ENCODE results near the gene PPP1R14C. TPM values are rescaled to one million over a fixed set of nuclear protein-coding genes. Genes with fewer than 3 reads are reported as not detected.
A peak's percentile ranks its signal among the peaks of the same experiment; 100 is the strongest.
"Not testable (repeated sequence)": the region's sequence is repeated elsewhere in the genome, so short reads cannot be mapped to it uniquely, and the experiment has no call there.

The PPP1R14C gene
- total RNA-seq, 2 donors from 2014 or later: 0.73 TPM; not detected in 1

DNA sequence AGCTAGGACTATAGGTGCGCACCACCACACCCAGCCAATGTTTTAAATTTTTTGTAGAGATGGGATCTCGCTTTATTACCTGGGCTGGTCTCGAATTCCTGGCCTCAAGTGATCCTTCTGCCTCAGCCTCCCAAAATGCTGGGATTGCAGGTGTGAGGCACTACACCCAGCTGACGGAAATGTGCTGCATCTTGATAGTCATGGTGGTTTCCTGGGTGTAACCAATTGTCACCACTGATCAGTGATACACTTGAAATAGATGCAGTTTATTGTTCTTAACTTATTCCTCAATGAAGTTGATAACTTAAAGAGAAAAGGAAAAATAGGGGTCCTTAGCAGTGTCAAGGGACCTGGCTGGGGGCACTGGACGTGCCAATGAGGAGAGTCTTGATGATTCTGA lies 92.4 kb downstream of the PPP1R14C start:
- Mint-ChIP-seq H3K4me3 (no peak overlapping the region), H3K9me3 (no peaks in the 10 kb centered on the region), H3K4me1 (ENCODE audit: low read depth in 2 of 2) (peaks cover 10 to 17% of the 10 kb centered on the region in 2 donors), H3K27me3 (peaks cover 18 to 20% of the 10 kb centered on the region in 2 donors), H3K27ac (no peak overlapping the region), H3K36me3 (no peaks in the 10 kb centered on the region)
- ATAC-seq (no peak), DNase-seq (ENCODE audit: low spot score) (no peak)

GRCh38 chr6:150236114-150236513 lies 93.3 kb downstream of the PPP1R14C start:
- peaks cover 13% of the 10 kb centered on the region in 2 donors for H3K27me3 Mint-ChIP-seq
- no peak overlapping the region for H3K27ac Mint-ChIP-seq
- ATAC-seq: no peak
- no peak overlapping the region for H3K4me3 Mint-ChIP-seq
- no peaks in the 10 kb centered on the region for H3K36me3 Mint-ChIP-seq
- H3K9me3 Mint-ChIP-seq: no peaks in the 10 kb centered on the region
- peaks cover 10 to 17% of the 10 kb centered on the region in 2 donors for H3K4me1 Mint-ChIP-seq (ENCODE audit: low read depth in 2 of 2)
- DNase-seq (ENCODE audit: low spot score): no peak

DNA sequence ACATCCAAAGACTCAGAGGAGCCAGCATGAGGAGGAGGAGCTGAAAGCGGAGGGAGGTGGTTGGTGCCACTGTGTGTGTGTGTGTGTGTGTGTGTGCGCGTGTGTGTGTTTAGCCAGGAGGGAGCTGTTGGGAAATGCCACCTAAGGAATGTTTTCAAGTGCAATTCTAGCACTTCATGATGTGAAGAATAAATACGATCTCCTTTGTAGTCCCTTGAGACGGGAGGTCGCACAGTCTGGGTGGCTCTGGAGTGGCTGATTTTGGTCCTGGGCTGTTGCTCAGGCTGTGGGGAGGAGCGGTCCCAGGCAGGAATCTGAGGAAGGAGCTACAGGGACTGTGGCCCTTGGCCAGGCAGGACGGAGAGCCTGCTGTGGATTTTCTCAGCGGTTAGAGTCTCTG lies 93.7 kb downstream of the PPP1R14C start:
- Mint-ChIP-seq H3K27me3 (peaks cover 9 to 10% of the 10 kb centered on the region in 2 donors), H3K4me3 (no peak overlapping the region), H3K36me3 (no peaks in the 10 kb centered on the region), H3K27ac (no peak overlapping the region), H3K4me1 (ENCODE audit: low read depth in 2 of 2) (peaks cover 10 to 17% of the 10 kb centered on the region in 2 donors), H3K9me3 (no peaks in the 10 kb centered on the region)
- DNase-seq (ENCODE audit: low spot score) (no peak), ATAC-seq (no peak)

DNA sequence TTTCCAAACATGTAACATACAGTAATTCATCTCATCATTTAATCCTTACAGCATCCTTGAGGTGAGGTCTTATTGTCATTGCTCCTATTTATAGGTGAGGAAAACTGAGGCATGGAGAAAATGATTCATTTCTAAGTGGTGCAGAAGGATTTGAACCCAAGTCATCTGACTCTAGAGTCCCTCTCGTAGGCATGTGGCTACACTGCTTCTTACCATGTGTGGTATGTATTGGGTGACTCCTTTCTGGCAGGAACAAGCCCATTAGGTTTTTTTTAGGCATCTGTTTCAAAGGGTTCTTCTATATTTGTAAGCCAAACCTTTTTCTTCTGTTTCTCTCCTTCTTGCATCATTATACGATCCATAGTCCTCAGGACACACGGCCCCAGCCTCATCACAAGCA lies 94.8 kb downstream of the PPP1R14C start:
- Mint-ChIP-seq H3K27ac (peak overlapping the region in 1 of 2 donors; percentile 26), H3K4me1 (ENCODE audit: low read depth in 2 of 2) (peaks cover 11 to 15% of the 10 kb centered on the region in 2 donors), H3K9me3 (no peaks in the 10 kb centered on the region), H3K4me3 (no peak overlapping the region), H3K36me3 (no peaks in the 10 kb centered on the region), H3K27me3 (peaks cover 6 to 10% of the 10 kb centered on the region in 2 donors)
- ATAC-seq (no peak), DNase-seq (ENCODE audit: low spot score) (no peak)

DNA sequence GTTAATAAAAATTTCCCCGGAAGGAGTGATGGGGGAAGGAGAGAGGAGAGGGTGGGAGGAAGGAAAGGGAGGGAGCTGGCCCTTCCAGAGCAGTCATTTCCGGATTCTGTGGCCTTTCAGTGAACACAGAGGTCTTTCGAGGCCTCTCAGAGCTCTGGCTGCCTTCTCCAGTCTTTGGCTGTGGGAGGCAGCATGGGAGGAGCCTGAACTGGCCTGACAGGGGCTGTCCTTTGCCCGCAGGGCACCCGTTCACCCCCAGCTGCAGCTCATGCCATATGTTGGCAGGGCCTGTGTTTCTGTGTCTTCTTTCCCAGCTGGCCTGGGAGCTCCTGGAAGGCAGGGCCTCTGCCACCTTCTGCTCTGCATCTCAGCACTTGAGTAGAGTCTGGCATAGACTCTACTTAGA lies 95.5 kb downstream of the PPP1R14C start:
- Mint-ChIP-seq H3K9me3 (no peaks in the 10 kb centered on the region), H3K4me1 (ENCODE audit: low read depth in 2 of 2) (peaks cover 10 to 11% of the 10 kb centered on the region in 2 donors), H3K27me3 (peaks cover 6 to 10% of the 10 kb centered on the region in 2 donors), H3K36me3 (no peaks in the 10 kb centered on the region), H3K27ac (peak overlapping the region in 1 of 2 donors; percentile 26), H3K4me3 (no peak overlapping the region)
- DNase-seq (ENCODE audit: low spot score): no peak
- ATAC-seq: peak in 1 of 2 donors; percentile 37

DNA sequence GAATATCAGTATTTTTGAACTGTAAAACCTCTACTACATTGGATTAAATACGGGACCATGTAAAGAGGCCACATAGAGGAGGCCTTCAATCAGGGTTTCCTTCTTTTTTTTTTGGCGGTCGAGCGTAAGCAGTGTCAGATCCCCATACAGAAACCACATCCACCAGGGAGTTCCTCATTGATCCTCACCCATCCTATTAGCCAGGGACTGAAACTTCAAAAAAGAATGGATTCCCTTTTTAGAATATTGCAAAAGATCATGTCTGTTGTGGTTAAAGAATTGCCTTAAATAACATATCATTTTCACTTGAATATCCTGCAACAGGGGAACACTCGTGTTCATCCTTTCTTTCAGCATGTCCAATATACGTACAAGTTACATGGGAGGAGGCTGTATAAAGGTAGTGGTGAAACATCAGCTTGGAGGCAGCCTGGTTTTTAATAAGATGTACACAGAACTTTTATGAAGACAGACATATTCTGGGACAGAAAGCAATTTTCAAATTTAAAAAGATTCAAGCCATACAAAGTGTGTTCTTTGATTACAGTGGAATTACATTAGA lies 96.1 kb downstream of the PPP1R14C start:
- no peak for ATAC-seq
- Mint-ChIP-seq H3K27me3 (peaks cover 8 to 10% of the 10 kb centered on the region in 2 donors), H3K9me3 (no peaks in the 10 kb centered on the region), H3K4me3 (no peak overlapping the region), H3K36me3 (no peaks in the 10 kb centered on the region), H3K27ac (no peak overlapping the region), H3K4me1 (ENCODE audit: low read depth in 2 of 2) (peaks cover 10 to 11% of the 10 kb centered on the region in 2 donors)
- DNase-seq (ENCODE audit: low spot score): no peak

DNA sequence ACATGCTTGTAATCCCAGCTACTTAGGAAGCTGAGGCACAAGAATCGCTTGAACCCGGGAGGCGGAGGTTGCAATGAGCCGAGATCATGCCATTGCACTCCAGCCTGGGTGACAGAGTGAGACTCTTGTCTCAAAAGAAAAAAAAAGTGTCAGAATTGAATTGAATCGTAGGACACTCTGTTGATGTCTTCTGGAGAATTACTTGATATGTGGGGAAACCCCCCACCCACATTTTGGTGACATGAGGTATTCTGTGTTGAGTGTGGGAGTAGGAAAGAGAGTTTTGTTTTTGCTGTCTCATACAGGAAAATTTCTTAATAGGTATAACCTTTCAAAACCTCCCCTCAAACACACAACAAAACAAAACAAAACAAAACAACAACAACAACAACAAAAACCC lies 98.9 kb downstream of the PPP1R14C start:
- H3K4me1 Mint-ChIP-seq (ENCODE audit: low read depth in 2 of 2); H3K36me3 Mint-ChIP-seq; DNase-seq (ENCODE audit: low spot score); H3K27ac Mint-ChIP-seq; H3K9me3 Mint-ChIP-seq: not testable (repeated sequence)
- Mint-ChIP-seq H3K27me3 (peaks cover 10 to 14% of the 10 kb centered on the region in 2 donors), H3K4me3 (peak overlapping the region; percentile 33)
- peak; percentile 54 to 60 for ATAC-seq

- H3K4me1 Mint-ChIP-seq (ENCODE audit: low read depth in 2 of 2): peaks cover 4% of the 10 kb centered on the region in 2 donors
- no peak overlapping the region for H3K27ac Mint-ChIP-seq
- peaks cover 10 to 14% of the 10 kb centered on the region in 2 donors for H3K27me3 Mint-ChIP-seq
- DNase-seq (ENCODE audit: low spot score) (no peak), ATAC-seq (no peak)
- no peak overlapping the region for H3K4me3 Mint-ChIP-seq
- no peaks in the 10 kb centered on the region for H3K9me3 Mint-ChIP-seq
- H3K36me3 Mint-ChIP-seq: no peaks in the 10 kb centered on the region
Observed at GRCh38 chr6:150243620-150244314, 100.9 kb downstream of the PPP1R14C start.

DNA sequence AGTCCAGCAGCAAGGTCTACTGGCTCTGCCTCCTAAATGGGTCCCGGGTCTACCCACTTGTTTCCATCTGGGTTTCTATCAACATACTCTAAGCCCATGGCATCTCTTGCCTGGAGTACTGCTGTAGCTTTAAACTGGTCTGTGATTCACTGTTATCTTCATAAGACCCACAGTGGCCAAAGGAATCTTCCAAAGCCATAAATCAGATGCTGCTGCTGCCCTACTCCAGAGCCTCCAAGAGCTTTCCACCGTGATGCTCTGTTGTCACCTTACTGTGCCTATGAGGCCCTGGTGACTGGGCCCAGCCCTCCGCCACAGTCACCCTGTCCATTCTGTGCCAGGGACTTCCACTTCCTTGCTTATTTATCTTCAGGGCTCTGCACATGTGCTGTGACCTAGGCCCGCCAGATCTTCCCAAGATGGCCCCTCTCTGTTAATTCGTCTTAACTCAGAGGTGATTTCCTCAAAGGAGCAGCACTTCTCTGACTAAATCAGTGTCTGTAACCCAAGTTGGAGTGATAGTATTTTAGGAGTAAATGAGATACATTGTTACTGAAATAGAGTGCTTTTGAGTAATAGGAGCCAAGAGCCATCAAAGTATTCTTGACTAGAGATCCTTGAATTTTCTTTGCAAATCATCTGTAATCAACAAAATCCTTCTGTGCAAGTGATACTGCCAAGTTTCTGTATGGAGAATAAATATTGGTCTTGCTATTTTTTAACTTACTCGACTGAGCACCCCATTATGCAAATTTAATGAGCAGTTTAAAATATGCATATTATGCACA lies 102.5 kb downstream of the PPP1R14C start:
- H3K4me1 Mint-ChIP-seq (ENCODE audit: low read depth in 2 of 2): peaks cover 4% of the 10 kb centered on the region in 2 donors
- no peak overlapping the region for H3K27ac Mint-ChIP-seq
- no peak for ATAC-seq
- DNase-seq (ENCODE audit: low spot score): no peak
- H3K4me3 Mint-ChIP-seq: no peak overlapping the region
- peaks cover 5 to 8% of the 10 kb centered on the region in 2 donors for H3K27me3 Mint-ChIP-seq
- H3K9me3 Mint-ChIP-seq: no peaks in the 10 kb centered on the region
- H3K36me3 Mint-ChIP-seq: no peaks in the 10 kb centered on the region

DNA sequence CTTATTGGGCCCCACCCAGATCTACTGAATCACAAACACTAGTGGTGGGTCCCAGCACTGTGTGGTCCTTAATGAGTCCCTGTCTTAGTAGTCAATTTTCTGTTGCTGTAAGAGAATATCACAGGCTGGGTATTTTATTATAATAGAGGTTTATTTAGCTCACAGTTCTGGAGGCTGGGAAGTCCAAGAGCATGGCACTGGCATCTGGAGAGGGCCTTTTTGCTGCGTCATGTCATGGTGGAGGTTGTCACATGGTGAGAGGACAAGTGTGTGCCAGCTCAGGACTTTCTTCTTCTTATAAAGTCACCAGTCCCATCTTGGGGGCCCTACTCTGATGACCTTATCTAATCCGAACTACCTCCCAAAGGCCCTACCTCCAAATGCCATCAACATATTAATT lies 105.0 kb downstream of the PPP1R14C start:
- Mint-ChIP-seq H3K9me3 (no peaks in the 10 kb centered on the region), H3K36me3 (no peaks in the 10 kb centered on the region), H3K27ac (no peak overlapping the region), H3K4me1 (ENCODE audit: low read depth in 2 of 2) (peaks cover 0 to 3% of the 10 kb centered on the region in 2 donors), H3K27me3 (peaks cover 13% of the 10 kb centered on the region in 2 donors), H3K4me3 (no peak overlapping the region)
- no peak for ATAC-seq
- DNase-seq (ENCODE audit: low spot score): no peak

DNA sequence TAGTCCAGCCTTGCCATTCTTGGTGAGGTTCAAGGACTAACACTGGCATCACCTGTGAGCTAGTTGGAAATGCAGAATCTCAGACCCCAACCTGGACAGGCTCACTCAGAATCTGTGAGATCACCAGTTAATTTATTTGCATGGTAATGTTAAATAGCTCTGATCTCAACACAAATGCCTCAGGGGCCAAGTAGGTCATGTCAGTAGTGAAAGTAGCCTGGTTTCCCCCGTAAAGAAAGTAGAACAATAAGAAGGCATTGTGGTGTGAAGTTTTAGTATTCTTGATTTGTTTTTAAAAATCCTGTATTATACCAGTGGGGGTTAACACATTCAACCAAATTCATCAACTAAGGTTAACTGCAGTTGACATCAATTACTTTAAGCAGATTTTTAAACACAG lies 105.5 kb downstream of the PPP1R14C start:
- Mint-ChIP-seq H3K9me3 (no peaks in the 10 kb centered on the region), H3K27ac (no peak overlapping the region), H3K27me3 (peaks cover 13 to 16% of the 10 kb centered on the region in 2 donors), H3K4me1 (ENCODE audit: low read depth in 2 of 2) (peaks cover 0 to 8% of the 10 kb centered on the region in 2 donors), H3K4me3 (no peak overlapping the region), H3K36me3 (no peaks in the 10 kb centered on the region)
- DNase-seq (ENCODE audit: low spot score) (no peak), ATAC-seq (no peak)

- ATAC-seq: no peak
- DNase-seq (ENCODE audit: low spot score): no peak
- H3K27ac Mint-ChIP-seq: no peak overlapping the region
- no peaks in the 10 kb centered on the region for H3K36me3 Mint-ChIP-seq
- H3K4me1 Mint-ChIP-seq (ENCODE audit: low read depth in 2 of 2): peaks cover 0 to 10% of the 10 kb centered on the region in 2 donors
- no peaks in the 10 kb centered on the region for H3K9me3 Mint-ChIP-seq
- peaks cover 10 to 15% of the 10 kb centered on the region in 2 donors for H3K27me3 Mint-ChIP-seq
- no peak overlapping the region for H3K4me3 Mint-ChIP-seq
Observed at GRCh38 chr6:150249261-150249660, 106.4 kb downstream of the PPP1R14C start.

- Mint-ChIP-seq H3K4me3 (no peak overlapping the region), H3K4me1 (ENCODE audit: low read depth in 2 of 2) (peaks cover 0 to 10% of the 10 kb centered on the region in 2 donors), H3K36me3 (no peaks in the 10 kb centered on the region), H3K27me3 (peaks cover 15 to 16% of the 10 kb centered on the region in 2 donors), H3K9me3 (no peaks in the 10 kb centered on the region), H3K27ac (no peak overlapping the region)
- DNase-seq (ENCODE audit: low spot score): no peak
- ATAC-seq: no peak
Observed at GRCh38 chr6:150250826-150251225, 108.0 kb downstream of the PPP1R14C start.

All from natural killer cell treated with Interleukin-12 subunit alpha and Interleukin-12 subunit beta and Interleukin-15 and Interleukin-18, amount 100 ng/mL, for 72 hours (primary cell).